Measurements from ENCODE around the gene TCP1.
"Not testable (repeated sequence)": the region's sequence is repeated elsewhere in the genome, so short reads cannot be mapped to it uniquely, and the experiment has no call there.

DNA sequence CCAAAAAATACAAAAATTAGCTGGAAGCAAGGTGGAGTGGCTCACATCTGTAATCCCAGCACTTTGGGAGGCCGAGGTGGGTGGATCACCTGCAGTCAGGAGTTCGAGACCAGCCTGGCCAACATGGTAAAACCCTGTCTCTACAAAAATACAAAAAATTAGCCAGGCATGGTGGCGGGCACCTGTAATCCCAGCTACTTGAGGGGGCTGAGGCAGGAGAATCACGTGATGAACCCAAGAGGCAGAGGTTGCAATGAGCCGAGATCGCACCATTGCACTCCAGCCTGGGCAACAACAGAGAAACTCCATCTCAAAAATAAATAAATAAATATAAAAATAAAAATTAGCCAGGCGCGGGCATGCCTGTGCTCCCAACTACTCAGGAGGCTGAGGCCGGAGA lies 35.3 kb upstream of the TCP1 start:
- TF ChIP-seq ZNF8 (CRISPR knock-in tag; IDR thresholded peaks at IDR 0.05); GLIS3 (CRISPR knock-in tag; IDR thresholded peaks at IDR 0.05); ARNTL (CRISPR knock-in tag; IDR thresholded peaks at IDR 0.05; ENCODE audit: borderline replicate concordance, low read depth); RARB (CRISPR knock-in tag; IDR thresholded peaks at IDR 0.05): not testable (repeated sequence)
